Activated CD4-positive, alpha-beta T cell treated with anti-CD3 and anti-CD28 coated beads, Interleukin-2, amount 50 U/mL, for 1 hour (primary cell): ENCODE measurements around the gene ZBP1.

ENCODE experiments used
- DNase-seq: peaks from one replicate; pipeline ENCODE4 v3.0.0-alpha.2; 2020

Gene ZBP1

DNA sequence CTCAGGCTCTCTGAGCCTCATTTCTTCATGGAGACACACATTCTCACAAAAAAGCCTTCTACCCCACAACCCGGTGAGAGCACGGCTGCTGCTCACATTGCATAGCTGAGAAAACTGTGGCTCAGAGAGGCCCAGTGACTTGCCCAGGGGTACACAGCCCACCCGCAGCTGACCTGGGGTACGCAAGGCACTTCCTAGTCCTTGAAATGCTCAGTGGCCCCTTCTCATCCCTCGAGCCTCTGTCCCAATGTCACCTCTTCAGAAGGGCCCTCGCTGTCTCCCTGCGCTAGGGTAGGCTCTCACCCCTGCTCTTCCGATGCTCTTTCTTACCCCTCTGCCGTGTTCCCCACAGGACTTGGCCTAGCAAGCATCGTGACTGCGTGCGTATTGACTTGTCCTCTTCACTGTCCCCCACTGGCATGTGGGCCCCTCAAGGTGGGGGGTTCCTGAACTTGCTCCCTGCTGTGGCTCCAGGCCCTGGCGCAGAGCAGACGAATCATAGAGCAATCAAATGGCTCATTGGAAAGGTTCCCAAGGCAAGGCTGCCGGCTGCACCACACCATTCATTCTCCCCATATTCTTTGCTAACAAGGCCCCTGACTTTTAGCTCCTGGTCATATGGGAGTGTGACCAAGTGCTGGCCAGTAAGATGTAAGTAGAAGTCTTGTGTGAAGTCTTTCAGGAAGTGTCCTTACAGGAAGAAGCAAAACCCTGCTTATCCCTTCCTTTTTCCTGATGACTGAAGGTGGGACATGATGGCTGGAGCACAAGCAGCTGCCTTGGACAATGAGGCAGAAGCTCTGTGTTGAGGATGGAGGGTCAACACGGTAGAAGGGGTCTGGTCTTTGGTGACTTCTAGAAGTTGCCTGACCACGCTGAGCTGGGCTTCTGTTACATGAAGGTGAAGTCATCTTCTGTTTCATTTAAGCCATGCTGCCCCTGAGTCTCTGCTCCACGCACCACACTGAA, 36.7 kb downstream of the ZBP1 start:
- DNase-seq = no peak

DNA sequence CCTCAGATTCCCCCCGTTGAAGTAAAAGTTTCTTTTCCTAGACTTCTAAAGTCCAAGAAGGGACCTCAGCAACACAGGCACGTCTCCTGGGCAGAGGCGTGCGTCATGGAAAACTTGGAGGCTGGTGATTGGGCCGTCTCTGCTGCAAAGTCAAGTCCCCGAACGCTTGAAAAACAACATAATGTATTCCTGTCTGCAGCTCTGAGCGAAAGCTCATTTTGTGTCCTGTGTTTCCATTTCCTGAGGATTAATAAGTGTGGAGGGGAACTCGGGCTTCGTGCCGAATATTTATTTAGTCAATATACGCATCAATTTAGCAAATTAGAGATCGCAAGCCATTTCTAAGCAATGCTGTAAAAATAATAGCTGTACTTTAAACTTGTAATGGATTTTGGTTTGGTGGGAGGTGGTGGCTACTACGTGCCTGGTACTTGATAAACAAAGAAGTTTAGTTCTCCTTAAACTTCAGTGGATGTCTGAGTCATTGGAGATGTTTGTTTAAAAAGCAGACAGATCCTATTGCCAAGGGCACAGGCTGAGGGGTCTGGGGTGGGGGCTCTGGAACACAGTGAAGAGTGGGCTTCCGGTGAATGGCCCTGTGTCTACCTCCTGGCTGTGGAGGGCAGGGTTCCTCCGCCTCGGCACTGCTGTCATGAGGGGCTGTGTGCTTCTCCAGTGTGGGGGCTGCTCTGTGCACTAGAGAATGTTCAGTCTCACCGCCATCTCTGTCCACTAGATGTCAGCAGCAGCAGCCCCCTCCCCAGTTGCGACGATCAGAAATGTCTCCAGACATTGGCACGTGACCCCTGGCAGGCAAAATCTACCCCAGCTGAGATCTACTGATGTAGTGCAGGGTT, 37.6 kb downstream of the ZBP1 start:
- no peak for DNase-seq

- DNase-seq = no peak
Measured at GRCh38 chr20:57582029-57582378, 38.2 kb downstream of the ZBP1 start.

DNA sequence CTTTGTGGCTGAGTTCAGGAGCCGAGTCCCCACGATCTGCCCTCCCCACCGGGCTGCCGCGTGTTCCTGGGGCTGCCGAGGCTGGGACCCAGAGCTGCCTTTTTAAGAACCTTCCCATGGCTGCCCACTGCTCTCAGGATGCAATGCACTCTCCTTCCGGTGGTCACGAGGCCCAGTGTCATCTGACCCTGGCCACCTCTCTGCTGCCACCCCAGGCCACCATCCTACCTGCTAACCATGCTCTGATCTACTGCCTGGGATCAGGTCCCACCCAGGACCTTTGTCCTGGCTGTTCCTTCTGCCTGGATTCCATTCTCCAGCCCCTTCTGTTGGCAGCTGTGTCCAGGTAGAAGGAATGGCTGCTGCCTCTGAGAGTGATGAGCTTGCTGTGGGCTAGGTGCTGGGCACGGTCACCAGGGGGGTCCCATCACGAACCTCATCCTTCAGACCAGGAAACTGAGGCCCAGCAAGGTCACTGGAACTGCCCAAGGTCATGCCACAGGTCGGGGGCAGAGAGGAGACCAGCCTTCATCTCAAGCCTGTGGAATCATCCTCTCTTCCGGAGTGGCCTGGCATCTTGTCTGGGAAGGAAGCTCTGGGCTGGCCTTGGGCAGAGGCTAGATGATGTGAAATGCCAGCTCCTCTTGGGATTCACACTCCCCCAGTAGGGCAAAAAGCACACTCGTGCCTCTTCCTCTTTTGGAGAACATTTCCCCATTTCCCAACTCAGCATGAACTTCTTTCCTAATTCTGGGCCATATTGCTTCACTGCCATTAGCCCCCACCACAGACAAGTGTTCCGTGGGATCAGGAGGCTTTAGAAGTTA, 38.8 kb downstream of the ZBP1 start:
- no peak for DNase-seq

DNA sequence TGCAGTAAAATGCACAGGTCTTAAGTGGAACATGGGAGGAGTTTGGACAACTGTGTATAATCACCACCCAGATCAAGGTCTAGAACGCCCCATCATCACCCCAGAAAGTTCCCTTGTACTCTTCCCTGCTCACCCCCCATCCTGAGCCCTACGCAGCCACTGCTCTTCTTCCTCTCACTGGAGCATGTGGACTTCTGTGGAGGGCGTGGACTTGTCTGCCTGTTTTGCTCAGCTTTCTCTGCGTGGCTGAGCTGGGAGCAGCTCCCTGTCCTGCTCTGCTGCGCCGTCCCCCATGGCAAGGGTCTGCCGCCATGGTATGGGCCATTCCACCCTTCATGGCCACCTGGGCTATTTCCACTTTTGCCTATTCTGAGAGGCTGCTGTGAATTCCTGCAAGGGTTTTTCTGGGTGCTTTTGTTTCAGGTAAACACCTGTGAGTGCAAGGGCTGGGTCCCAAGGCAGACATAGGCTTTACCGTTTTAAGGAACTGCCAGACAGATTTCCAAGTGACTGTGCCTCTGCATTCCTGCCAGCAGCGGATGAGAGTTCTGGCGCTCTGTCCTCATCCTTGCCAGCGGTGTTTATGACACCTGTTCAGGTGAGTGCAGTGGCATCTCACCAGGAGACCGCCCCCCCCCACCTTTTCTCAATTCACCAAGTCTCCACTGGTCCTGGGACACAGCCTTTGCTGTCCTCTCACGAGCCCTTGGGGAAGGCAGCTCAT, 39.6 kb downstream of the ZBP1 start:
- no peak for DNase-seq

DNA sequence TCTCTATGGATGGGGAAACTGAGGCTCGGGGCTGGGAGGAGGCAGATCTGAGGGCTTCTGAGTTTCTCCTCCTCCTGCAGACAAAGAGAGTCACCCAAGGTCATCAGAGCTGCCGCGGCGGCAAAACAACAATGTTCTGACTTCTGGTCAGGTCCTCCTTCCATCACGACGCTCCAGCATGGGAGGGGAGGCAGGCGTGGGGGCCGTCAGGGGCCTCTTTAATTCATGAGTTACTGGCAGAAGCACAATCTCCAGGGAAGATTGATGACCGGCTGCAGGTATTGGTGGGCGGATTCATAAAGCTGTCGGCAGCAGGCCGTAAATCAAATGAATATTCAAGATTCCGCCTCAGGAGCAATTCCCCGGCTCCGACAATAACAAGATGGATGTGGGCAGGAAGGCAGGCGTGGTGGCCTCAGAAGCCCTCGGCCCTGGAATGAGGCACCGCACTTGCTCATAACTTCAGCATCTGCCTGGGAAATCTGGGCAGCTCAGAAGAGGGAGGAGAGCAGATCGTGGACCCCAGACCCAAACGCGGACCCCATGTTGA, 40.3 kb downstream of the ZBP1 start:
- no peak for DNase-seq

DNA sequence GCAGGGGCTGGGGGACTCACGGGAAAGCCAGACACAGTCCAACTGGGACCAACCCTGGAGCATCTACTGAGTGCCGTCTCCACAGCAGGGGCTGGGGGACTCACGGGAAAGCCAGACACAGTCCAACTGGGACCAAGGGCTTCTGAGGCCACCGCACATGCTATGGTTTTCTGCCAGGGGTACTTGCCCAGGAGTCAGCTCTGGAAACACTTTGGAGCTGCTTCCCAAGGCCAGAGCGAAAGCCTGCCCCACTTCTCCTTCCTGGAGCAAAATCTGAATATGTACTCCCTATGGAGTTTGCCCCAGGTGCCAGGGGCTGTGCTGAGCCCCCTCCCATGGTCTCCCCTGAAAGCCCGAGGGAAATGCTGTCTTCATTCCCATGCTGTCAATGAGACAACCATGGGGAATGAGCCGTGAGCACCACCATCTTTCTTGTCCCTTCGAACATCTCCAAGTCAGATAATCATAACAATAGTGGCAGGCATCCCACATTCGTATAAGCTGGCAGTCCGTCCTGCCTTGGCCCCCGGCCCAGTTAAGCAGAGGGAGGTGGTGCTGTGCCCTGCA, 40.8 kb downstream of the ZBP1 start:
- no peak for DNase-seq

DNA sequence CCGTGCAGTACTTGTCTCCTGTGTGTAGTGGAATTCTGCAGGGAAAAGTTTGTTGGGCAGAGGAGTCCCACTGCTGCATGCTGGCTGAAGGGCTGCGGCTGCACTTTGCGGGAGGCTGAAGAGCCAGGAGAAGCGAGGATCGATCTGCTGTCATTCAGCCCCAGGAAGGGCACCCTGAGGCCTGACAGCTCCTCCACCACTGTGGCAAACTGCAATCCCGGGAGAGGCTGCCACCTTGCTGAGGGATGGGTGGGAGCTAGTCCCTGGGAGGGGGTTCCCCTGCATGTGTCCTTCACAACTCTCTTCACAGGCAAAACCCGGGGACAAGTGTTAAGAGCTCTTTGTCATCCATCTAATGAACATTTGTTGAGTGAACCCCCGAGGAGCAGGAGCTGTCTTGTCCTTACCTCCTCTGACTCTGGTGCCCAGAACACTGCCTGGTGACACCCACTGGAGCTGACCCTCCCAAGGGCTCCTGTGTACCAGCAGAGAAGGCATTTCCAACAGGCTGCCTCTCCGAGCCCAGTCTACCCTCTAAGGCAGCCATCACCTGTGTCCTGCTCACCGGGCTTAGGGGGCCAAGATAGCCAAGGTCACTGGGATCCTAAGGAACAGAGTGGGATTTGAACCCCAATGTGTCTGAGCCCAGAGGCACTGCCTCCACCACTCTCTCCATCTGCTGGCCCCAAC, 41.6 kb downstream of the ZBP1 start:
- no peak for DNase-seq

- DNase-seq = no peak
Measured at GRCh38 chr20:57577679-57578475, 42.3 kb downstream of the ZBP1 start.

- DNase-seq = no peak
Measured at GRCh38 chr20:57576617-57577550, 43.3 kb downstream of the ZBP1 start.

DNA sequence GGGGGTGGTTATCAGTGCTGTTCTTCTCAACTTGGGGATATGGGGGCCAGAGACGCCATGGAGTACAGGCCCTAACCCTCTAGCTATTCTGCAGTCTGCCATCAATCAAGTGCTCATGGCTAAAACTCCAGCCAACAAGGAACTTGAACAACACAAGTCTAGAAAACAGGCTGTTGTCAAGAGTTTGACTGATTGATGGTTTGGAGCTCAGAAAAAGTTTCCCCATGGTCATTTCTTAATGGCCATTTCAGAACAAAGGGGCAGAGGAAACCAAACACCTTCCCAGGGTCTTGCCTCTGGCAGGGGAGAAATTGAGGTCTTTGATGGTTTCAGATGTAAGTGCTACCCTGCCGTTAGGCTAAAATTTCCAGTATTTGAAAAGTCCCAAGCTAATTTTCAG, 44.2 kb downstream of the ZBP1 start:
- DNase-seq = no peak

- DNase-seq = no peak
Measured at GRCh38 chr20:57574954-57575353, 45.3 kb downstream of the ZBP1 start.

- DNase-seq = no peak
Measured at GRCh38 chr20:57573894-57574293, 46.3 kb downstream of the ZBP1 start.

- no peak for DNase-seq
Measured at GRCh38 chr20:57573242-57573641, 47.0 kb downstream of the ZBP1 start.

DNA sequence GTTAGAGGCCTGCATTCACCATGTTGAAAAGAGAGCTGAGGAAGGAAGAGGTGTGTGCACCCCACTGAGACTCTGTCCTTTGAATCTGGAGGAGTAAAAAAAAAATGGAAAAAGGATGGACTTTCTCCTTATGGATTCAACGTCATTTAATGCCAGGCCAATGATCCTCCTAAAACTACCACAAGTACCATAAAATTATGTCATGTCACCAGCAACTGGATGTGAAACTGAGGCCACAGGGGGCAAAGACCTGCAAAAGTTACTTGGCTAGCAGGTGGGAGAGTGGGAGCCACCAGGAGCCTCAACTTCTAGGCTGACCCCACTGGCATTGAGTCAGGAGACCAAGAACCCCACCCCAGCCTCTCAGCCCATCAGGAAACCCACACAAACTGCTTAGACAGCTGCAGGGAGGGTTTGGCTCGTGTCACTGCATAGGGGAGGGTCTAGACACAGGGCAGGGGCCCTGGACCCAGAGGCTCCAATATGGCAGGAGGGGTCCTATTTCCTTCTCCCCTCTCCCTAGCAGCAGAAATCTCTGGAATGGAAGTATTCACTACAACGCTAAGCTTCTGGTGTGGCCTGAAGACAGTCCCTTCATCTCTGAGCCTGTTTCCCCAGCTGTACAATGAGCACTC, 48.3 kb downstream of the ZBP1 start:
- no peak for DNase-seq

DNA sequence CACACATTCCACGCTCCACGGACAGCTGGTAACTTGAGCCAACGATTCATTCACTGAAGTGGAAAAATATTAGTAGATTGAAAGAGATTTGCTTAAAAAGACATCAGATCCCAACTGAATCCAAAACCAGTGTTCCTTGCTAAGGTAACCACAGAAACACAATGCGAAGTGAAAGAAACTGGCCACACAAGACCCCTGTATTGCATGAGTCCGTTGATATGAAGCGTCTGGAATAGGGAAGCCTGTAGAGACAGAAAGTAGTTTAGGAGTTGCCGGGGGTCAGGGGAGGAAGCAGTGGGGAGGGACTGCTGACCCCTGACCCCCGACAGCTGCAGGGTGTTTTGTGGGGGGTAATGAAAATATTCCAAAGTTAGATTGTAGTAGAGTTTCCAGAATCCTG, 49.3 kb downstream of the ZBP1 start:
- no peak for DNase-seq

DNA sequence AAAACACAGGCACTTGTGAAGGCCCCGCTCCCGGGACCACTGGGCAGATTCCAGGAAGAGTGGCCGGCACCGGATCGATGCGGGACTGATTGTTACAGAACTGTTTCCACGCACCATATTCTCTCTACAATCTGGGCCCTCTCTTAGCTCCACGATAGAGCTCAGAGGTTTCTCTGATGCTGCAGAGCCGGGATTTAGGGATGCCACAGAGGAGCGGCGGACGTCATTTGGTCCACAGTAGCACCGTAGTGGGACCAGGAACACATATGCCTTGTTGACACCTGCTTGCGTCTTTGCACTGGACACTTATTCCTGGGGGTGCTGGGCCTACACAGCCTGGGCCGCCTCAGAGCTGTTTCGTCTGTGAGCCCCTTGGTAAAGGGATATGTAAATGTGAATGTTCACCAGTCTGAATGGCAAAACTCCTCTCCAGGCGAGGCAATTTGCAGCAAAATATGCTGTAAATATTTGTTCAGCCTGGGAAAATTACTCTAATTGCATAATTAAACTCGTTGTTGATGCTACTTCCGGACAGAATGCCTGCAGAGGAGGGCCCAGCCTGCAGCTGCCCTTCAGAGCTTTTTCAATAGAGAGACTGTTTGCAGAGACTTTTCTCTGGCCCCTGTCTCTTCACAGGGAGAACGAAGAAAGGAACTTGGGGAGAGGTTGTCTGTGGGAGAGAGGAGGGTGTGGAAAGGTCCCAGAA, 49.9 kb downstream of the ZBP1 start:
- no peak for DNase-seq

DNA sequence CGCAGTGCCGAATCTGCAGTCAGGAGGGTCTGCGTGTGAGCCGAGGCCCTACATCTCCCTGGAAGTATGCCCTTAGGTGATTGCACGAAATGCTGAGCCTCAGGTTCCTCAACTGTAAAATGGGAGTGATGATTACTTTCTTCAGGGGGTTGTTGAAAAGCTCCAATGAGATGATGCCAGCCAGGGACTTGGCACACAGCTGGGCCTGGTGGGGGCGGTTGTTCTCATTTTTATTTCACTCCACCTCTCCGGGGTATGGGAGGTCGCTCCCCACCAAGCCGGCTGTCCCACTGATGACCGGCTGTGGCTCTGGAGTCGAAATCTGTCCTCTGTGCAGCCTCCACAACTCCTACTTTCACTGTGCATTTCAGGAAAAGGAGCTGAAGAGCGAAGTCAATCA, 51.3 kb downstream of the ZBP1 start:
- no peak for DNase-seq
